H1 (cell line): ENCODE data around the gene SLC11A1.

Source experiments
- BRCA1 ChIP-seq: IDR thresholded peaks from 2 replicates; pipeline ENCODE4 v1.6.1; 2012; ENCODE audit warnings: low read depth, low read length, improper control_type of control experiment
- GTF2F1 ChIP-seq: IDR thresholded peaks from 2 replicates; pipeline ENCODE4 v1.6.1; 2012; ENCODE audit warnings: low read depth, low read length, improper control_type of control experiment, borderline replicate concordance

DNA sequence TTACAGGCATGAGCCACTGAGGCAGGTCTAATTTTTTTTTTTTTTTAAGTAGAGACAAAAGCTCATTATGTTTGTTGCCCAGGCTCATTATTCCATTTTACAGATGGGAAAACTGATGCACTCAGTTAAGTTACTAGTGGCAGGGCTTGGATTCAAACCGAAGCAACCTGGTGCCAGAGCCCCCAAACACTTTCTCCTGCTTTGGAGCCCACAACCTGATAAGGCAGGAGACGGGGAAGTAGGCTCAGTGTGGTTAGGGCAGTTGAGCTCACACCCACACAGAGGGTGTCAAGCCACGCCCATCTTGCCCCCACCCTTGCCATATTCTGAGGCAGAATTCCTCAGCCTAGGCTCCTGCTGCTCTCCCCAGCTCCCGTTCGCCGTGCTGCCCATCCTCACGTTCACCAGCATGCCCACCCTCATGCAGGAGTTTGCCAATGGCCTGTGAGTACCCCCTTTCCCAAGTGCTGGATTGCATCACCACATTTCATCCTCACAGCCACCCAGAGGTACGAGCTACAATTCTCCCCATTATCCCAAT is 11.7 kb downstream of the SLC11A1 start:
- no peak for TF ChIP-seq GTF2F1
- no peak for TF ChIP-seq BRCA1
